Activated CD4-positive, alpha-beta T cell treated with anti-CD3 and anti-CD28 coated beads for 48 hours (primary cell): ENCODE results near the gene SYPL1.

Experiments
- DNase-seq: peaks from one replicate; pipeline ENCODE4 v3.0.0-alpha.2; 2020

Gene SYPL1

GRCh38 chr7:106049139-106049752, 62.9 kb downstream of the SYPL1 start:
- DNase-seq, result no peak

GRCh38 chr7:106048706-106049020, 63.4 kb downstream of the SYPL1 start:
- DNase-seq, result no peak

DNA sequence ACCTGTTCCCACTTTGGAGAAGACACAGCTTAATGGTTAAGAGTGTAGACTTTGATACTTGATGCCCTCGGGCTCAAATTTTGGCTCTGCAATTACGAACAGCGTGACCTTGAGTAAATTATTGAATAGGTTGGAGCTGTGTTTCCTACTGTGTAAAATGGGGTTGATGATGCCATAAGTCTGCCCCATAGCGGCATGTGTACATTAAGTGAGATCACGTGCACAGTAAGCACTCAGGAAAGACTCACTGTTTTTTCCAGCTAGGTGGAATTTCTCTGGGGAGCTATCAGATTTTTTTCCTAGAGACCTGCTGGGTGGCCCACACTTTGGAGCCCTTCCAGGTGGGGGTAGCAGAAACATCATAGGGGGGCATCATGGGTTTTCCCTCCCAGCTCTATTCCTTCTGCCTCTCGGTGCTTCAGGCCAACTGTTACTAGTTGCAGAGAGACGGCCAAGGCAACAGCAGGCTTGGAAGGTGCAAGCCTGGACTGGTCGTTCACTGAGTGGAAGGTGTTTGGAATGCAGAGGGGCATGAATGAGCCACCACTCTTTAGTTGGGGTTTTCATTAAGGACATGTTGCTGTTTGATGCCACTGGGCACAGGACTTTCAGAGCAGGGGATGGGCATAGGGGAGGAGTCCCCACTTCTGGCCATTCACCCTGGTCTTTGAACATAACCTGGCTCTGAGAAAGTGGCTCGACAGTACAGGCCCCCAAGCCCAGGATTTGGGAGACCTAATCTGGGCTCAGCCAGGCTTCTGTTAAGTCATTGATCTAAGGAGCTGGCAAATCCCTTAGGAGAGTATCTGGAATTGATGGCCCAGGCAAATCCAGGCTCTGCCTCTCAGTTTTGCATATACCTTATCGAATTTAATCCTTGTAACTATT, 64.0 kb downstream of the SYPL1 start:
- no peak for DNase-seq

- no peak for DNase-seq
Observed at GRCh38 chr7:106047184-106047583, 64.9 kb downstream of the SYPL1 start.

DNA sequence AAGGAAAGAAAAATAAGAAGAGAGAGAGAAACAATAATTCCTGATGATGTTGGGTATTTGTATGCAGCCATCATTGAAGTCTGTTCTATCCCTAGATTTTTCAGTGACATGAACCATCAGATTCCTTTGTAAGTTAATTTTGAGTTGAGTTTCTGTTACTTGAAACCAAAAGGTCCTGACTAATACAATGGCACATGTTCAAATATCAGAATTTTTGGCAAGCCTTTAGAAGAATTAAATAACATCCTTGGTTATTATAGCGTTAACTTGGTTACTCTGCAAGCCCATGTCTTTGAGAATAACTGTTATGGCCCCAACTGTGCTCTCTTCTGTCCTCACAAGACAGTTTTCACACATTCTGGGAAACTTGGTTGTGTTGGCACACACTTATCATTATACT, 66.5 kb downstream of the SYPL1 start:
- no peak for DNase-seq

DNA sequence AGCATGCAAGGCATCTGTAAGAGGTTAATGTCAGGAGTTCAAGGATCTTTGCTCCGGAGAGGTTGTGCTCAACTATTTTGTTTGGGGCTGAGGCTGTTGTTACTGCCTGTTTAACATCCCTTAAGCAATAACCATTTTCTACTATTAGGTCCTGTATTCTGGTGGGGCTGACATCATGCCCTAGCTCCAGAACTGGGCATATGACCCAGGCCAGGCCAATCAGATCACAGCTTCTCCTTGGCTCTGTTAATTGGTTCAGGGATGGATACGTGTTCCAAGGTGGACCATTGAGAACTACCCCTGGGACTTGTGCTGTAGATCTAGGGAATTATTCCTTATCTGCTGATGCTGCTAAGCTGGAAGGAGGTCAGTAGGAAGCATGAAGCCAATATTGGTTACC, 67.0 kb downstream of the SYPL1 start:
- DNase-seq, result no peak

DNA sequence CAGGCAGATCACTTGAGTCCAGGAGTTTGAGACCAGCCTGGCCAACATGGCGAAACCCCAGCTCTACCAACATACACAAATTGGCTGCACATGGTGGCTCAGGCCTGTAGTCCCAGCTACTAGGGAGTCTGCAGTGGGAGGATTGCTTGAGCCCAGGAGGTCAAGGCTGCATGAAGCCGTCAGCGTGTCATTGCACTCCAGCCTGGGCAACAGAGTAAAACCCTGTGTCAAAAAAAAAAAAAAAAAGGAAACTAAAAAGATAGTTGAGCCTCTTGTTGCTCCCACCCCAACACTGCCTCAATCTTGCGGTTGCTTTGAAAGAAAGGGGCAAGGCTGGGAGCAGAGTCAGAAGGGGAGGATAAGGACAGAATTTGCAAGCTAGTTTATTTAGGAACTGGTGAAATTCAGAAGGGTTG, 69.9 kb downstream of the SYPL1 start:
- DNase-seq, result no peak

GRCh38 chr7:106041140-106041717, 70.9 kb downstream of the SYPL1 start:
- peak; percentile 52 for DNase-seq
